HG02840 (cell line): ENCODE measurements around the gene SPATA31E1.
"Not testable (repeated sequence)": the region's sequence is repeated elsewhere in the genome, so short reads cannot be mapped to it uniquely, and the experiment has no call there.

Experiments used
- ATAC-seq: cut with Tn5 transposase; IDR thresholded peaks from one replicate; pipeline ENCODE4 v1.9.1; 2021; ENCODE audit warnings: mild to moderate bottlenecking, moderate library complexity, moderate number of reproducible peaks; ENCODE audit not compliant: unreplicated experiment, low FRiP score

Gene SPATA31E1

GRCh38 chr9:87884578-87885459, 2.1 kb downstream of the SPATA31E1 start:
- ATAC-seq, result no peak

DNA sequence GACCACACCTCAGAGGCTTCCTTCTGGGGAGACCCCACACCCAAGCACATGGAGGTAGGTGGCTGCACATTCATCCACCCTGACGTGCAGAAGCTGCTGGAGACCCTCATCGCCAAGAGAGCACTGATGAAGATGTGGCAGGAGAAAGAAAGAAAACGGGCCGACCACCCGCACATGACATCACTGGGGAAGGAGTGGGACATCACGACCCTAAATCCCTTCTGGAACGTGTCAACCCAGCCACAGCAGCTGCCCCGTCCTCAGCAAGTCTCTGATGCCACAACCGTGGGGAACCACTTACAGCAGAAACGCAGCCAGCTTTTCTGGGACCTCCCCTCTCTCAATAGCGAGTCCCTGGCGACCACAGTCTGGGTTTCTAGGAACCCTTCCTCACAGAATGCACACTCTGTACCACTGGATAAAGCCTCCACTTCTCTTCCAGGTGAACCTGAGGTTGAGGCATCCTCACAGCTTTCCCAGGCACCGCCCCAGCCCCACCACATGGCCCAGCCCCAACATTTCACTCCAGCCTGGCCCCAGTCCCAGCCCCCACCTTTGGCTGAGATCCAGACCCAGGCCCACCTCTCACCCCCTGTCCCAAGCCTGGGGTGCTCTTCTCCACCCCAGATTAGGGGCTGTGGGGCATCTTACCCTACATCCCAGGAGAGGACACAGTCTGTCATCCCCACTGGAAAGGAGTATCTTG, 3.0 kb downstream of the SPATA31E1 start:
- ATAC-seq, result no peak

DNA sequence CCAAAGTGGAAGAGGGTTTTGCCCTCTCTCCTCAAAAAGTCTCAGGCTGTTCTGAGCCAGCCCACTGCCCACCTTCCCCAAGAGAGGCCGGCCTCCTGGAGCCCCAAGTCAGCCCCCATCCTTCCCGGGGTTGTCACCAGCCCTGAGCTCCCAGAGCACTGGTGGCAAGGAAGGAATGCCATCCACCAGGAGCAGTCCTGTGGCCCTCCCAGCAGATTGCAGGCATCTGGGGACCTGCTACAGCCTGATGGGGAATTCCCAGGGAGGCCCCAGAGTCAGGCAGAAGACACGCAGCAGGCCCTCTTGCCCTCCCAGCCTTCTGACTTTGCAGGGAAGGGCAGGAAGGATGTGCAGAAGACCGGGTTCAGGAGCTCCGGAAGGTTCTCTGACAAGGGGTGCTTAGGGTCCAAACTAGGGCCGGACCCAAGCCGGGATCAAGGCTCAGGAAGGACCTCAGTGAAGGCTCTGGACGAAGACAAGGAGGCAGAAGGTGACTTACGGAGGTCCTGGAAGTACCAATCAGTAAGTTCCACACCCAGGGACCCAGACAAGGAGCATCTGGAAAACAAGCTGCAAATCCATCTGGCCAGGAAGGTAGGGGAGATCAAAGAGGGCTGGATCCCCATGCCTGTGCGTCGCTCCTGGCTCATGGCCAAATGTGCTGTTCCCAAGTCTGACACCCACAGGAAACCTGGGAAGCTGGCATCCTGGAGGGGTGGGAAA, 3.7 kb downstream of the SPATA31E1 start:
- ATAC-seq, result no peak

DNA sequence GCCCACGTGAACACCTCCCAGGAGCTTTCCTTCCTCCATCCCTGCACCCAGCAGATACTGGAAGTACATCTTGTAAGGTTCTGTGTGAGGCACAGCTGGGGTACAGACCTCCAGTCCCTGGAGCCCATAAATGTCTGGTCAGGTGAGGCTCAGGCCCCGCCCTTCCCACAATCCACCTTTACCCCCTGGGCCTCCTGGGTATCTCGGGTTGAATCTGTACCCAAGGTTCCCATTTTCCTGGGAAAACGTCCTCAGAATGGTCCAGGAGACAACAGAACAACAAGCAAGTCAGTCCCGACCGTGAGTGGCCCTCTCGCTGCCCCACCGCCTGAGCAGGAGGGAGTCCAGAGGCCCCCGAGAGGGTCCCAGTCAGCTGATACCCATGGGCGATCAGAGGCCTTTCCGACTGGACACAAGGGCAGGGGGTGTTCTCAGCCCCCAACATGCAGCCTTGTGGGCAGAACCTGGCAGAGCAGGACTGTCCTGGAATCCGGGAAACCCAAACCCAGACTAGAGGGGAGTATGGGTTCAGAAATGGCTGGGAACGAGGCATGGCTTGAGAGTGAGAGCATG, 4.3 kb downstream of the SPATA31E1 start:
- no peak for ATAC-seq

DNA sequence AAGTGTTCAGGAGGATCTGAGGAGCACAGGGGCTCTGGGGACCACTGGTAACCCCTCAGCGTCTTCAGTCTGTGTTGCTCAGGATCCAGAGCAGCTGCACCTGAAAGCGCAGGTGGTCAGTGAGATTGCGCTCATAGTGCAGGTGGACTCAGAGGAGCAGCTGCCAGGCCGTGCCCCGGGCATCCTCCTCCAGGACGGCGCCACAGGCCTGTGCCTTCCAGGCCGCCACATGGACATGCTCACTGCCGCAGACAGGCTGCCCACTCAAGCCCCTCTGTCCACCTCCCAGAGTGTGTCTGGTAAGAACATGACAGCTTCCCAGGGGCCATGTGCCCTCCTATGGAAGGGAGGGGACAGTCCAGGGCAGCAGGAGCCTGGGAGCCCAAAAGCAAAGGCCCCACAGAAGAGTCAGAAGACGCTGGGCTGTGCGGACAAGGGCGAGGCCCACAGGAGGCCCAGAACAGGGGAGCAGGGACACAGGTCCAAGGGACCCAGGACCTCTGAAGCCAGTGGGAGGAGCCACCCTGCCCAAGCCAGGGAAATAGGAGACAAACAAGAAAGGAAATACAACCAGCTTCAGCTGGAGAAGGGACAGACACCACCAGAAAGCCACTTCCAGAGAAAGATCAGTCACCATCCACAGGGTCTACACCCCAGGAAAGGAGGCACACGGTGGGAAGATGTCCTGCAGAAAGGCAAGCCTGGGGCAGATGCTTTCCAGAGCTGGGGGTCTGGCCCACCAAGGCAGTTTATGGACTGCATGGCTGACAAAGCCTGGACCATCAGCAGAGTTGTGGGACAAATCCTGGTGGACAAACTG, 5.2 kb downstream of the SPATA31E1 start:
- no peak for ATAC-seq

DNA sequence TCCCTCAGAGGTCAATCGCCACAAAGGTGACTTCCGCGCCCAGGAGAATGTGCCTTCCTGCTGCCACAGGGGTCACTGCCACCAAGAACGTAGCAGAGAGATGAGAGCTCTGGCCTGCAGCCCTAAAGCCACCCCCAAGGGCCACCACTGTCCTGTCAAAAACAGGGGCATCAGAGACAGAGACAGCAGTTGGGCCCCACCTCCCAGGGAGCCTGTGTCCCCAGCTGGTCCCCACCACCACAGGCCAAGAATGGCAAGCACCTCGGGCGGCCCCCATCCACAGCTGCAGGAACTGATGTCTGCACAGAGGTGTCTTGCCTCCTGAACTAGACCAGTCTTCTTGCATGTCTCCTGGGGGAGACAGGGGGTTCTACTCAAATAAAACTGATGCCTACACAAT, 5.8 kb downstream of the SPATA31E1 start:
- ATAC-seq, result no peak

GRCh38 chr9:87889065-87889881, 6.6 kb downstream of the SPATA31E1 start:
- ATAC-seq, result no peak

DNA sequence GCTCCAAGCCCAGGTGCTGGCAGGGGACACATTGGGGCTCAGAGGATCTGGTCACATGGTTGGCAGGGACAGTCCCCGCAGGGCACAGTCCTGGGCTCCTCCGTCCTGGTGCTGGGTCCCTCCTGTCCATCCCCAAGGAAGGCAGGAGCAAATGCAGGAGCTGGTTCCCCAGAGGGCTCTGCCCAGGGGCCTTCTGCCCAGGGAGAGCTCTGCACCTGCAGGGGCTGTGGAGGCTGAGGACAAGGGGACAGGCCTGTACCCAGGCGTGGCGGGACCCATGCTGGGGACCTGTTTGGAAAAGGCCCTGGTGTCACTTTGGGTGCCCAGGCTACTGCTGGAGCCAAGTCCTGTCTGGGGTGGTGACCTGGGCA, 7.2 kb downstream of the SPATA31E1 start:
- no peak for ATAC-seq

DNA sequence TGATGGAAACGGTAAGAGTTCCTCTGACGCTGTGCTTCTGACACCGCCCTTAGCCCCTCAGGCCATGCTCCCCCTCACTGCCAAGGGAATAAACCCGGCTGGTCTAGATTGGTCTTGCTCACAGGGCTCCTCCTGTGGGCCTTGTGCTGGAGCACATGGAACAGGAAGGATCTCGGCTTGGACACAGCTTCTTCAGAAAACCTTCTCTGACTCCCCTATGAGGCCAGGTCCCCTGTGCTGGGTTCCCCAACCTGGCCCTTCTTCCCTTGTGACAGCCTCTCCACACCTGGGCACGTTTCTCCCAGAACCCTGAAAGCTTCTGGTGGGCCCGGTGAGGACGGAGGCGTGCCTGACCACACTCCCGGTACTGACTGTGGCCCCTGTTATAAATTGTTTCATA, 8.2 kb downstream of the SPATA31E1 start:
- ATAC-seq, result no peak

DNA sequence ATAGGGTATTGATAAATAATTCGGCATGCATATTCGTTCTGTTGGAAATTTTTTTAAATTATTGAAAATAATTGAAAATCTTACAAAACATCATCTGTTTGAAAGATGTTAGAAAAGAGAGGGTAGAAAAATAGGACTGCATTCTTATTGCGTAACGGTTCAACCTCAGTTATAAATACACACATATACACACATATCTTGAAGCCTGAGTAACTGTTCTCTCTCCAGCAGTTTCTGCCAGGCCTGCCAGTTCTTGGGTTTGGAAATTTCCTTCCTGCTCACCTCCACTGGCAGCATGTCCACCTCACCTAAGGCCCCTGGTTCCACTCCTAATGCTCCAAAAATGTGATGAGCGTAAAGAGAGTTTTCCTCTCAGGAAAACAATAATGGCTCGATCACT, 9.1 kb downstream of the SPATA31E1 start:
- ATAC-seq, result no peak

DNA sequence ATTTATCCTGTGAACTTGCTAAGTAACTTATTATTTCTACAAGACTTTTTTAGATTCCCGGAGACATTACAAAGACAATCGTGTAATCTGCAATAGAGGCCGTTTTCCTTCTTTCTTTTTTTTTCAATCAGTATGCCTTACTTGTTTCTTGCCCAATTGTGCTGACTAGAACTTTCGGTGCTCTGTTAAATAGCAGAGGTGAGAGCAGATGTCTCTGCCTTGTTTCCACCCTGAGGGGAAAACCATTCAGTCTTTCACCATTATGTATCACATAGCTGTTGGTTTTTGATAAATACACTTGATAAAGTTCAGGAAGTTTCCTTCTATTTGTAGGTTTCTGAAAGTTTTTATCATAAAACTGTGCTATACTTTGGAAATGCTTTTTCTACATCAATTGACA, 10.3 kb downstream of the SPATA31E1 start:
- no peak for ATAC-seq

DNA sequence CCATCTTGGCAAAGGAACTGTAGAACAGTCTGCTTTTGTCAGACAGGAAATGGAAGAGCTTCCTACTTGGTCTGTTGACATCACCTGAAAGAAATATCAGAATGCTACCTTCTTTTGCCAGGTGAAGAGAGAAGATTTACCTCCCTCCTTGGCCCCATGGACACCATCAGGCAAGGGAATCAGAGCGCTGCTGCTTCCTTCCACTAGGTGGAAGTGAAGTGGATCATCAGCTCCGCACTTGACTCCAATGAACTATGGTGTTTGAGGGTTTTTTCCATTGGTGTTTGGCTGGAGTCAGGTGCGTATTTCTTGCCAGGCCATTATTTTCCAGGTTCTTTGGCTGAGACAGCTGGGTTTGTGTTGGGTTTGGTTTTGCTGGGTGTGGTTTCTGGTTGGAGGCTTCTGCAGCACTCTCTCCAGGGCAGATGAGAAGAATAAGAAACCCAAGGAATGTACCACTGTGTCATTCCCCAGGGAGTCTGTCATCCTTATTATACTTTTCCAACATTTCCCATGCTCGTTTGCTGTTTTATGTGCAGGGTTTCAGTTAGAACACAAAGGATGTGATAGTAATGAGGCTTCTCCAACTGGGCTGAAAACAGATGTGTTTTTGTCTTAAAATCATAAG, 12.4 kb downstream of the SPATA31E1 start:
- no peak for ATAC-seq

DNA sequence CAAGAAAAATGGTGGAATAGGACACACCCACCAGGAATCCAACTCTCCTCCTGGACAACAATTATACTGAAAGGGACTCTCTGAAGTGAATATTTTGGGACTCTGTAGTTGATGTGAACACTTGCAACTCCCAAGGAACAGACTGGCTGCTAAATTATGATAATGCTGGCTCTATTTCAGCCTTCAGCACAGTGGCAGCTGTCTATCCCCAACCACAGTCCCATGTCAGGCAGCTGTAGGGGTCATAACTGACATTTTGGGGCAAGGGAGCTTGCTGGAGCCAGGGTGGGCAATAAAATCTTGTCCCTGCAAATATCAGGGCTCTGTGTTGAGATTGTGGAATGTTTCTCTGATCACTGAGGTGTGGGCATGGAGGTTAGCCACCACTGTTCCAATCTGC, 14.2 kb downstream of the SPATA31E1 start:
- ATAC-seq, result no peak

DNA sequence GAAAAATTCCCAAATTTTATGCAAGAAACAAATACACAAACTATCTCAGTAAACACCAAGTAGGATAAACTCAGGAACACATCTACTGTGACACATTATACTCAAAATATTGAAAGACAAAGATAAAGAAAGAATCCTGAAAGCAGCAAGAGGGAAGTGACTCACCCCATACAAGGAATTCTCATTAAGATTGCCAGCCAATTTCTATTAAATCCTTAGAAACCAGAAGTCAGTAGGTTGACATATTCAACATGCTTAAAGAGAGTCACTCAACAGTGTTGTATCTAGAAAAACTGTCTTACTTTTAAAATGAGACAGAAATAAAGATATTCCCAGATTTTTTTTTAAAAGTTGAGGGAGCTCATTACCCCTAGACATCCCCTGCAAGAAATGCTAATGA, 15.5 kb downstream of the SPATA31E1 start:
- ATAC-seq, result no peak

DNA sequence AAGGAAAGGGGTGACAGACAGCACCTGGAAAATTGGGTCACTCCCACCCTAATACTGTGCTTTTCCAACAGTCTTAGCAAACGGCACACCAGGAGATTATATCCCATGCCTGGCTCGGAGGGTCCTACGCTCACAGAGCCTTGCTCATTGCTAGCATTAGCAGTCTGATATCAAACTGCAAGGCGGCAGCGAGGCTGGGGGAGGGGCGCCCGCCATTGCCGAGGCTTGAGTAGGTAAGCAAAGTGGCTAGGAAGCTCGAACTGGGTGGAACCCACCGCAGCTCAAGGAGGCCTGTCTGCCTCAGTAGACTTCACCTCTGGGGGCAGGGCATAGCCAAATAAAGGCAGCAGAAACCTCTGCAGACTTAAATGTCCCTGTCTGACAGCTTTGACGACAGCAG, 19.7 kb downstream of the SPATA31E1 start:
- not testable (repeated sequence) for ATAC-seq

GRCh38 chr9:87909310-87910041, 26.8 kb downstream of the SPATA31E1 start:
- no peak for ATAC-seq

DNA sequence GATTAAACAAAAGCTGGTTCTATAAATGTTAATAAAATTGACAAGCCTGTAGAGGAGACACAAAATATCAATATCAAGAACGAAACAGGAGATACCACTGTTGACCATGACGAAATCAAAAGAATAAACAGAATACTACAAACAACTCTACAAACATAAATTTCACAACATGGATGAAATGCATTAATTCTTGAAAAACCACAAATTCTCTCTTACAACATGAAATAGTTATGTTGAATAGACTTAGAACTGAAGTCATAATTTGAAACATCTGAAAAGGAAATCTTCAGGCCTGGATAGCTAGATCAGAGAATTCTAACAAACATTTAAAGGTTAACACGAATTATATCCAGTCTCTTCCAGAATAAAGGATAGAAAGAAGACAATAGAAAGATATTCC, 28.1 kb downstream of the SPATA31E1 start:
- no peak for ATAC-seq

- ATAC-seq, result not testable (repeated sequence)
Measured at GRCh38 chr9:87917662-87918061, 35.0 kb downstream of the SPATA31E1 start, which contains the start of gene SPATA31C1. TSS of gene SPATA31C1 (plus strand) at chr9:87917962.
